Adrenal gland (tissue), 5 donors: ENCODE results near the gene GRM8.

Source experiments
- POLR2A ChIP-seq, 2 donors: fragments of 450-650 bp; IDR thresholded peaks; one replicate each; pipeline ENCODE4 v1.6.1; 2017; ENCODE audit warnings: antibody characterized with exemption in 2 of 2, mild to moderate bottlenecking in 2 of 2, moderate library complexity in 1 of 2
- TF ChIP-seq, protein P1 (sequence below), 6 experiments: fragments of 450-650 bp in 4 of 6; fragments of 200-600 bp in 2 of 6; sonication (generic) in 1 of 6; IDR thresholded peaks; 1 replicate in 5 of 6; 2 replicates in 1 of 6; pipeline versions ENCODE4 v1.5.1 to v1.8.0; 2016 to 2021; ENCODE audit warnings: antibody characterized with exemption in 6 of 6, mild to moderate bottlenecking in 2 of 6, moderate library complexity in 1 of 6
- donor health status: DM: no; HTN: no; CAD: no.

DNA sequence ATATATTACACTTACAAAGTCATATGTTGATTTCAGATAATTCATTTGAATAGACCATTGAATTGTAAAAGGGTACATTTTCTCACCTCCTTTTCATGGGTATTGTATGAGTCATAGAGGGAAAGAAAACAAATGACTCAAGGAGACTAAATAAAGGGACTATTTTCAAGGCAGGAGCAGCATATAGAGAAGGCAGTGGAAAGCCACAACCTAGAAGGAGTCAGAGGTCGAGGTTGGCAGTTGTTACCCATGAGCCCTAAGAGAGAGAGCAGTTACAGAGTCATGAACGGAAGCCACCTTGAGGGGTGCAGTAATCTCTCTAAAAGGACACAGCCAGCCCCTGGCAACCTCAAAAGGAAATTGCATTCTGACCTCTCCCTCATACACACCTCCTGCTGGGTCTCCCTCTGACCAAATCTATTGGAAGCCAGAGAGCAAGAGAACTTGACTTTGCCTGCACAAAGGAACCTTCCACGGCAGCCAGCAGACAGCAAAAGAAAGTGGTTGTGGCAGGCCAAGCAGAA lies 137.9 kb downstream of the GRM8 start:
- TF ChIP-seq, protein P1, sequence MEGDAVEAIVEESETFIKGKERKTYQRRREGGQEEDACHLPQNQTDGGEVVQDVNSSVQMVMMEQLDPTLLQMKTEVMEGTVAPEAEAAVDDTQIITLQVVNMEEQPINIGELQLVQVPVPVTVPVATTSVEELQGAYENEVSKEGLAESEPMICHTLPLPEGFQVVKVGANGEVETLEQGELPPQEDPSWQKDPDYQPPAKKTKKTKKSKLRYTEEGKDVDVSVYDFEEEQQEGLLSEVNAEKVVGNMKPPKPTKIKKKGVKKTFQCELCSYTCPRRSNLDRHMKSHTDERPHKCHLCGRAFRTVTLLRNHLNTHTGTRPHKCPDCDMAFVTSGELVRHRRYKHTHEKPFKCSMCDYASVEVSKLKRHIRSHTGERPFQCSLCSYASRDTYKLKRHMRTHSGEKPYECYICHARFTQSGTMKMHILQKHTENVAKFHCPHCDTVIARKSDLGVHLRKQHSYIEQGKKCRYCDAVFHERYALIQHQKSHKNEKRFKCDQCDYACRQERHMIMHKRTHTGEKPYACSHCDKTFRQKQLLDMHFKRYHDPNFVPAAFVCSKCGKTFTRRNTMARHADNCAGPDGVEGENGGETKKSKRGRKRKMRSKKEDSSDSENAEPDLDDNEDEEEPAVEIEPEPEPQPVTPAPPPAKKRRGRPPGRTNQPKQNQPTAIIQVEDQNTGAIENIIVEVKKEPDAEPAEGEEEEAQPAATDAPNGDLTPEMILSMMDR (IDR thresholded peaks at IDR 0.05) = no peak
- no peak for TF ChIP-seq POLR2A (IDR thresholded peaks at IDR 0.05)
